Endometrium (tissue), 2 donors: ENCODE measurements around the gene MDN1.
"Not testable (repeated sequence)": the region's sequence is repeated elsewhere in the genome, so short reads cannot be mapped to it uniquely, and the experiment has no call there.

Source experiments
- FAIRE-seq: peaks from 2 replicates; lab custom pipeline; 2012; peaks lifted over from hg19 to GRCh38; lab: Jason Lieb, UNC
- donor health status: control.
- donor health status: control.

MDN1 gene

DNA sequence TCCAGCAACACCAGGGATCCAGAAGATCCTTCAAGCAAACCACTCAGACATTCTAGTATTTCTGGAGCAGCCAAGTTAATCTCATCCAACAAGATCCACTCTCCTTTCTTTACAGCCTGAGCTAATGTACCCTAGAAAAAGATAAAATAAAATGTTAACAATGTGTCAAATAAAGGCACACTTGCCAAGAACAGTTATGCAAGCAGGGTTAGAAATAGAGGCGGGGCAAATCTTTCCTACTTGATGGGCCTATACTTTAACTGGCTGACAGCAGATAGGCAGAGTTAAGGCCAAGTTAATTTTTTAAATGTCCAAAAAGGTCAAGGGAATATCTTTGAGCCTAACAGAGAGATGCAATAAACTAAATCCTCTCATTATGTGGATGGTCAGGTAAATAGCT, 60.8 kb downstream of the MDN1 start:
- FAIRE-seq: no peak

GRCh38 chr6:89750338-89750737, 69.3 kb downstream of the MDN1 start:
- FAIRE-seq: no peak

DNA sequence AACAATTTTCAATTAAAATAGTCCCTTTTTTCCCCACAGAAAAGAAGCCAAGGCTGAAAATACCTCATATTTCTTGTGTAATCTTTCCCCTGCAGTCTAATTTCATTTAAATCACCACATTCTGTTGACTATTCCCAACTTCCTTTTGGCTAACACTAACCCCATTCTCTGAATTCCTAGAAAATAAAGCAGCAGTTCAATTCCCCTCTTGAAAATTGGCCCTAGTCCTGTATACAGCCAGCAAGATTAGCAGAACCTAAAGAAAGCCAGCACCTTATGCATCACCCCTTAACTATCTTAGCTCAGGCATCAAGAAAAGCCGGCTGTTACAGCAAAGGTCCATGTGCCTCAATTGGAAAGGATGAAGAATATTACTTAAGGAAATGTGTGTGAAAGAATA, 69.7 kb downstream of the MDN1 start:
- no peak for FAIRE-seq

GRCh38 chr6:89745716-89746115, 73.9 kb downstream of the MDN1 start:
- FAIRE-seq: no peak

DNA sequence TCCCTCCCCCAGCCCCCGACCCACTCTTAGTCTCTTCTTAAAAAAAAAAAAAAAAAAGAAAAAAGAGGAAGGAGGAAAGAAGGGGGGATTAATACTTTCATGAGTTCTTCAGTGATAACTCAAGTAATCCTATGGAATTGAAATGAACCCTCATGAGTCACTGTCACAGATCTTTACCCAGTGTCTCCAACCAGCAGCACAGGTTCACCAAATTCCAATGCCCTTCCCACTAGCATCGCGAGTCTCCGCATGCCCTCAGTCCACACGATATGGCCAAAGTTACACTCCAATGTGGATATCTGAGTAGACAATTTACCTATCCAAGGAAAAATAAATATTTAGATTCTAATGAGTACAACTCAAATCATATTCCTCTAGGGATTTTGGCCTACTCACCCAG, 74.5 kb downstream of the MDN1 start:
- FAIRE-seq: no peak

DNA sequence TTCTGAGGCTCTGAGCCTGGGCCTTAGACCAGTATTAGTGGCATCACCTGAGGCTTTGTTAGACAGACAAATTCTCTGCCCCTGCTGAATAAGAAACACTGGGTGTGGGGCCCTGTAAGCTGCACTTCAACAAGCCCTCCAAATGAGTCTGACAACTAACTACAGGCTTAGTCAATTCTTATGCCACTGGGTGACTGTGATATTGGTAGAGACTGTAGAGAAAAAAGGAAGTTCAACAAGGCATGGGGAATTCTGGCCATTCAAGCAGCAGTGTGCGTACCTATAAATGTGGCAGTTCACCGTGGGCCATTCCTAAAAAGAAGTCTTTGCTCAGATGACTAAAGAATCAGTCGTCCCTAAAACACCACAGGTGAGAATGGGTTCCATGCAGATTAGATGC, 82.7 kb downstream of the MDN1 start:
- no peak for FAIRE-seq

- FAIRE-seq: no peak
Measured at GRCh38 chr6:89734526-89734925, 85.1 kb downstream of the MDN1 start.

DNA sequence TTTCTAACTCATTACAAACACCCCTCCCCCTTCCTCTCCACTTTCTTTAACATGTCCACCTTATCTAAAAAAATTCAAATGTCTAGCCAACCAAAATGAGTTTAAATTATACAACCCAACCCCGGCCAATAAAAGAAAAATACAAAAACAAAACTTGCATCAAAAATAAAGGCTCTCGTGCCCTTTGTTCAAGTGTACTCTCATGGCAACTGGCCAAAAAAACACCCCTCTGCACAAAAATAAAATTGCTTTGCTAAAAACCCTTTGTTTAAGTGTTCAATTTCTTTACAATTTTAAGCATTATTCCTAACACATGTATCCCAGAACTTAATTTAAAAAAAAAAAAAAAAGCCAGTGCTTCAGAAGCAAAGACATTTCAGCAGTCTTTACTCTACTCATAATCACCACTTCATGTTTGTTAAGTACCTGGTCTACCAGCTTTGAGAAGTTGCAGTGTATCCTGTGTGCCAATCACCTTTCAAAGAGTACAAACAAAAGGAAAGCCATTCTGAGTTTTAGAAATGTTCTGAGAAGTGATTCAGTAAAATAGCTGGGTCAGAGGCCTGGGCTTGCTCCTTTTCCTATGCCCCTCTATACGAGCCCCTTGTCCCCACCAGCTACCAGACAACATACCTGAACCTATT, 87.5 kb downstream of the MDN1 start:
- no peak for FAIRE-seq

DNA sequence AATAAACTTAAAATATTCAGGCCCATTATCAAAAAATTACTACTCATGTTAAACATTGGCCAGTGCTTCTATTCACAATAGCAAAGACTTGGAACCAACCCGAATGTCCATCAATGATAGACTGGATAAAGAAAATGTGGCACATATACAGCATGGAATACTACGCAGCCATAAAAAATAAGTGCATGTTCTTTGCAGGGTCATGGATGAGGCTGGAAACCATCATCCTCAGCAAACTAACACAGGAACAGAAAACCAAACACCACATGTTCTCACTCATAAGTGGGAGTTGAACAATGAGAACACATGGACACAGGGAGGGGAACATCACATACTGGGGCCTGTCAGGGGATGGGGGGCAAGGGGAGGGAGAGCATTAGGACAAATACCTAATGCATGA, 88.3 kb downstream of the MDN1 start:
- FAIRE-seq: not testable (repeated sequence)

DNA sequence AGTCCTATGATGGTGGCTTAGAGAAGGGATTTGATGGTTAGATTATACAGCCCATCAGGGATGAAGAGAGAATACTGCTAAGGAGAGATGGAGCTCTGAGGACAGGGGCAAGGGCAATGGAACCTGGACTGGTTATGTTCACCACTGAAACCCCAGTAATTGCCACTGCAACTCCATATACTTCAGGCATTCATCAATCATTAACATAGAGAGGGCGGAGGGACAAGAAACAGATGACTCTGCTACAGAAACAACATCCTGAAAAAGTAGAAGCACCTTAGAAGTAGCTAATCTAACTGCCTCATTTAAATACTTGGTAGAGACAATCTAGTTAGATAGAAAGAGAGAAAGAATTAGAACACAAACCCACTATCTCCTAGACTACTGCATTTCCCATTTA, 89.8 kb downstream of the MDN1 start:
- no peak for FAIRE-seq

DNA sequence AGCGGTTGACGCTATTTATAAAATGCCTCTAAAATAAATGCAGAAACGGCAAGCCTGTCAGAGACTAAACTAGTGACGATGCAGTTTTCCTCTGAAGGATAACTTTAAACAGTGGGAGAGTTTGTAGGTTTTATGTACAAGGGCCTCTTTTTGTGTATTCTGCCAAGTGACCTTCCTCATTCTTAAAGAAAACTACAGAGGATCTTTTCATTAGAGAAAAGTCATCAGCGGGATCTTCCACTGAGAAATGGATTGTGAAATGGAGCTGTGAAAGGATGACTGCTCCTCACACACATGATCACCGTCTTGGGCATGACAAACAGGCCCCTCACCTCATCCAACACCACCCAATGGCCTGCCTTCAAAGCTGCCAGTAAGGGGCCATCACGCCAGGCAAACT, 92.1 kb downstream of the MDN1 start:
- no peak for FAIRE-seq

DNA sequence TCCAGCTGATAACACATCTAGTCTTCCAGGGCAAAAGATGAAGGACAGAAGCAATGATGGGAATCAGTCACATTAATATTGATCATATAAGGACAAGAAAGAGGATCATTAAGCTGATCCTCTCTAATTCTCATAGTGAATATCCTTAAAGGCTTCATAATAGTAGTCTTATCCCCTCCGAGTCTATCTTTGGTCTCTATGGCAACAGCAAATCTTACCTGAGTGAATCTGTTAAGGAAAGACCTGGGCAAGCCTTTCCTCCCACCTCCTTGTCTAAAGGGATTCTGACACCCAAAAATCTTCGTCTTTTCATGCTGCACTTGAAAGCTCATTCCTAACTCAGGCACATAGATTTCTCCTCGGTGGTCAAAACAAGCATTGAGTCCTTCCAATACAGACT, 94.6 kb downstream of the MDN1 start:
- FAIRE-seq: no peak

GRCh38 chr6:89723046-89723445, 96.5 kb downstream of the MDN1 start:
- no peak for FAIRE-seq

DNA sequence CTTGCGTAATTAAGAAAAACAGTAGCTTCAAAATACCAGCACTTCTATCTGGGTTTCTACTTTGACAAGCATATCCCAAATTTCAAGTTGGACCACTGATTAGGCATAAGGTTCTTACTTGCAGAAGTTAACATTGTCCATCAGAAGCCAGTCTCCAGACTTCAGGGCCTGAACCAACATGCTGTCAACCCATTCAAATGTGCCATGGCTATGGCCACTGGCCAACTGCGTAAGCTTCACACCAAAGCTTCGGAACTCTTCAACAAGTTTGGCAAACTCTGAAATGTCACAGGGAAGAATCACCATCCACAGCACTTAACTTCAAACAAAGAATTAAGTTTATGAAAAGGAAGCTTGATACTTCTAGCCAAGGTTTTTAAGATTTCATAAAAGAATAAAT, 103.1 kb downstream of the MDN1 start:
- no peak for FAIRE-seq

DNA sequence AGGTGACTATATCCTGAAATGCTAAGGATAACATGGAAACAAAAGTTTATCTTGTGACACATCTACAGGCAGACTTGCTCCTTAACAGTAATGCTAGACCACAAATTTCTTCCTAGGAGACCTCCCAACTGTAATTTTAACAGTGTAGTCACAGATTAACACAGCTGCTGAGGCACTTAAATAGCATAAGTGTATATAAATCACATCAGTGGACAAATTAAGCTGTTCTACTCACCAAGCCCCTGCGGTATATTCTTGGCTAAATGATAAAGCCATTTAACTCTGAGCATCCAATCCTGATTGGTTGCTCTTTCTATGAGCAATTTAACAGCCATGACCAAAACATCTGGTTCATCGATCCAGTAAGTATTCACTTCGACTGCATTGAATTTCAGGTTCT, 107.8 kb downstream of the MDN1 start:
- FAIRE-seq: no peak

DNA sequence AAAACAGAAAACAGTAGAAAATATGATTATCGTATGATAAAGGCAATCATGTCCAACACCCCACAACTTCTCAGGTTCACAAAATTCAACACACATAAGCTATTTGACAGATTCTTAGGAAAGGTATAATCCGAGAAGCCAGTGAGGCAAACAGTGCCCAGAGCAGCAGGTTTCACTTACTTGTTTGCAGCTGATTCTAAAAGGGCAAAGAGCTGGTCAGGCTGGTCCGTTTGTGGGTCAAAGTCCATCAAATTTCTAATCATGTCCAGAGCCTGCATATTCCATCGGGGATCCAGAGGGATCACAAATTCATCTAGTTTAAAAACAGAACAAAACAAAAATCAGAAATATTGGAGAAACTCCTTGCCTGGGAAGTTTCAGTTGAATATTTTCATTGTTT, 111.3 kb downstream of the MDN1 start:
- FAIRE-seq: no peak

GRCh38 chr6:89707766-89708165, 111.8 kb downstream of the MDN1 start:
- FAIRE-seq: no peak

DNA sequence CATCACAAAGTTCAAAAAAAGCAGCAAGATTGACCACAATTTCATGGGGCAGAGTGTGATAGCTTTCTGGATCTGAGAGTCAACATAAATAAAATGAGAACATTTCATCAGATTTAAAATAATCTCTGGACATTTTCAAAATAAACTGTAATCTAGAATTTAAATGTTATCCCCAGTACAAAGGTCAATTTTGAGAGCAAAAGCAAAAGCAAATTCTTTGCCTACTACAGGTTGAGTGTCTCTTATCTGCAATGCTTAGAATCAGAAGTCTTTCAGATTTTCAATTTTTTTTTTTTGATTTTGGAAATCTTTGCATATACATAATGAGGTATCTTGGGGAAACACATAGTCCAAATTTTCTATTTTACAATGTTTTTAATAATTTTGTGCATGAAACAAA, 113.5 kb downstream of the MDN1 start:
- FAIRE-seq: no peak

- FAIRE-seq: no peak
Measured at GRCh38 chr6:89703292-89703691, 116.3 kb downstream of the MDN1 start.

- FAIRE-seq: no peak
Measured at GRCh38 chr6:89702349-89702748, 117.2 kb downstream of the MDN1 start.

GRCh38 chr6:89695667-89696066, 123.9 kb downstream of the MDN1 start:
- FAIRE-seq: no peak

DNA sequence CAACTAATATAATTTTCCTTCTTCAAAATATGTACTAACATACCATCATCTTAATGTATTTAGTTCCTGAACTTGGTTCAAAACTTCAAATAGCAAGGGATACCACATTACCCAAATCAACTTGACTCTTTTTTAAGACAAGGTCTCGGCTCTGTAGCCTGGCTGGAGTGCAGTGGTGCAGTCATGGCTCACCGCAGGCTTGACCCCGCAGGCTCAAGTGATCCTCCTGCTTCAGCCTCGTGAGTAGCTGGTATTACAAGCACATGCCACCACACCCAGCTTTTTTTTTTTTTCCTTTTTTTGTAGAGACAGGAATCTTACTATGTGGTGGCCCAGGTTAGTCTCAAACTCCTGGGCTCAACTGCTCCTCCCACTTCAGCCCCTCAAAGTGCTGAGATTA, 125.2 kb downstream of the MDN1 start:
- FAIRE-seq: no peak

GRCh38 chr6:89693207-89693606, 126.4 kb downstream of the MDN1 start:
- no peak for FAIRE-seq

DNA sequence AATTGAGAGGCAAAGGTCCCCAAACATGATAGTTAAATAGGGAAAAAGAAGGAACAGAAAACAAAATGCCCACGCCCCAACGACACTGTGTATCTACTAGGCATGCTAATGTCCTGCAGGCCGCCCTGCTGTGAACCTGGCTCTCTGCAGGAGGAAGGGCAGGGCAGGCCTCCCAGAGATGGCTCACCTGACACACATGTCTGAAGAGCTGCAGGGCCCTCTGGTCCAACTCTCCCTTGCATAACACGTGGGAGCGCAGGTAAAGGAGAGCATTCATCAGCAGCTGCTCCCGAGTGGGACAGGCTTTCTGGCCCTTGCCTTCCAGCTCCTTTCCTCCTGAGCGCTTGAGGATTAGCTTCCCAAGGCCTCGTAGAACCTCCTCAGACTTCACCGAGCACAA, 127.3 kb downstream of the MDN1 start:
- FAIRE-seq: no peak

- FAIRE-seq: no peak
Measured at GRCh38 chr6:89690944-89691324, 128.7 kb downstream of the MDN1 start.
